ENCODE measurements around the gene RER1. TPM values are rescaled to one million over a fixed set of nuclear protein-coding genes. Genes with fewer than 3 reads are reported as not detected.

RER1 gene
- total RNA-seq, 2 experiments from 2014 or later: 60.5 to 138 TPM

GRCh38 chr1:2345297-2346075 lies 46.2 kb upstream of the RER1 start:
- H3K27ac ChIP-seq (ENCODE audit: low read depth, low read length, poor library complexity, severe bottlenecking): no peak overlapping the region
- no peaks in the 10 kb centered on the region for H3K36me3 ChIP-seq (ENCODE audit: insufficient read depth, low read length)
- DNase-seq (ENCODE audit: low spot score): no peak
- H3K4me1 ChIP-seq (ENCODE audit: insufficient read depth, low read length, poor library complexity, severe bottlenecking): no peaks in the 10 kb centered on the region
- ChIA-PET POLR2A (no interaction called here), CTCF (ENCODE audit: unreplicated experiment) (no interaction called here)
- H3K4me2 ChIP-seq (ENCODE audit: low read length): no peak overlapping the region
- no peak overlapping the region for H2AFZ ChIP-seq (ENCODE audit: low read length)
- H3K4me3 ChIP-seq (ENCODE audit: low read depth, low read length, poor library complexity, severe bottlenecking): no peak overlapping the region
- intact Hi-C loops (cut with micrococcal nuclease; ENCODE audit: unreplicated experiment): no loop called here
- no peaks in the 10 kb centered on the region for H3K79me2 ChIP-seq (ENCODE audit: insufficient read depth, low read depth, low read length)
- no peaks in the 10 kb centered on the region for H4K20me1 ChIP-seq (ENCODE audit: insufficient read depth, low read length)
- BruUV-seq (replicated peaks): no TSS peak
- no peak for TF ChIP-seq CTCF (conservative IDR thresholded peaks at IDR 0.05; ENCODE audit: low read length)
- no peak for TF ChIP-seq EZH2phosphoT487 (IDR thresholded peaks at IDR 0.05; ENCODE audit: borderline replicate concordance, low read depth, low read length)
- H3K9me2 ChIP-seq (ENCODE audit: insufficient read depth, low read length): no peaks in the 10 kb centered on the region
- no peaks in the 10 kb centered on the region for H3K9me3 ChIP-seq (ENCODE audit: low read length)

- no peak overlapping the region for H2AFZ ChIP-seq (ENCODE audit: low read length)
- H3K79me2 ChIP-seq (ENCODE audit: insufficient read depth, low read depth, low read length): no peaks in the 10 kb centered on the region
- no peaks in the 10 kb centered on the region for H3K9me3 ChIP-seq (ENCODE audit: low read length)
- no TSS peak for BruUV-seq (replicated peaks)
- no peak for DNase-seq (ENCODE audit: low spot score)
- ChIA-PET CTCF (ENCODE audit: unreplicated experiment) (no interaction called here), POLR2A (no interaction called here)
- intact Hi-C loops (cut with micrococcal nuclease; ENCODE audit: unreplicated experiment): no loop called here
- H3K27ac ChIP-seq (ENCODE audit: low read depth, low read length, poor library complexity, severe bottlenecking): no peak overlapping the region
- no peak overlapping the region for H3K4me3 ChIP-seq (ENCODE audit: low read depth, low read length, poor library complexity, severe bottlenecking)
- H4K20me1 ChIP-seq (ENCODE audit: insufficient read depth, low read length): no peaks in the 10 kb centered on the region
- H3K4me1 ChIP-seq (ENCODE audit: insufficient read depth, low read length, poor library complexity, severe bottlenecking): no peaks in the 10 kb centered on the region
- no peak overlapping the region for H3K4me2 ChIP-seq (ENCODE audit: low read length)
- H3K36me3 ChIP-seq (ENCODE audit: insufficient read depth, low read length): no peaks in the 10 kb centered on the region
- no peaks in the 10 kb centered on the region for H3K9me2 ChIP-seq (ENCODE audit: insufficient read depth, low read length)
- no peak for TF ChIP-seq EZH2phosphoT487 (IDR thresholded peaks at IDR 0.05; ENCODE audit: borderline replicate concordance, low read depth, low read length)
- TF ChIP-seq CTCF (conservative IDR thresholded peaks at IDR 0.05; ENCODE audit: low read length): no peak
These were observed 44.8 kb upstream of the RER1 start for GRCh38 chr1:2346691-2347408.

GRCh38 chr1:2347409-2347785 lies 44.2 kb upstream of the RER1 start:
- ChIA-PET CTCF (ENCODE audit: unreplicated experiment) (no interaction called here), POLR2A (no interaction called here)

More at GRCh38 chr1:2347409-2347785, 44.2 kb upstream of the RER1 start:
- Histone ChIP-seq H3K4me1 (ENCODE audit: insufficient read depth, low read length, poor library complexity, severe bottlenecking) (no peaks in the 10 kb centered on the region), H3K9me2 (ENCODE audit: insufficient read depth, low read length) (no peaks in the 10 kb centered on the region), H2AFZ (ENCODE audit: low read length) (no peak overlapping the region), H3K36me3 (ENCODE audit: insufficient read depth, low read length) (no peaks in the 10 kb centered on the region), H3K79me2 (ENCODE audit: insufficient read depth, low read depth, low read length) (no peaks in the 10 kb centered on the region), H3K27ac (ENCODE audit: low read depth, low read length, poor library complexity, severe bottlenecking) (no peak overlapping the region), H3K9me3 (ENCODE audit: low read length) (no peaks in the 10 kb centered on the region), H4K20me1 (ENCODE audit: insufficient read depth, low read length) (no peaks in the 10 kb centered on the region), H3K4me3 (ENCODE audit: low read depth, low read length, poor library complexity, severe bottlenecking) (no peak overlapping the region), H3K4me2 (ENCODE audit: low read length) (no peak overlapping the region)
- no TSS peak for BruUV-seq (replicated peaks)
- no peak for DNase-seq (ENCODE audit: low spot score)
- TF ChIP-seq CTCF (conservative IDR thresholded peaks at IDR 0.05; ENCODE audit: low read length) (no peak), EZH2phosphoT487 (IDR thresholded peaks at IDR 0.05; ENCODE audit: borderline replicate concordance, low read depth, low read length) (no peak)
- intact Hi-C loops (cut with micrococcal nuclease; ENCODE audit: unreplicated experiment): no loop called here
